Nucleus accumbens (tissue), 56 donors: ENCODE data around the gene TMEM80.

ENCODE experiments used
- DNase-seq, 56 donors: peaks; one replicate each; lab custom pipeline; 2025; lab: John Stamatoyannopoulos, UW

TMEM80 gene

DNA sequence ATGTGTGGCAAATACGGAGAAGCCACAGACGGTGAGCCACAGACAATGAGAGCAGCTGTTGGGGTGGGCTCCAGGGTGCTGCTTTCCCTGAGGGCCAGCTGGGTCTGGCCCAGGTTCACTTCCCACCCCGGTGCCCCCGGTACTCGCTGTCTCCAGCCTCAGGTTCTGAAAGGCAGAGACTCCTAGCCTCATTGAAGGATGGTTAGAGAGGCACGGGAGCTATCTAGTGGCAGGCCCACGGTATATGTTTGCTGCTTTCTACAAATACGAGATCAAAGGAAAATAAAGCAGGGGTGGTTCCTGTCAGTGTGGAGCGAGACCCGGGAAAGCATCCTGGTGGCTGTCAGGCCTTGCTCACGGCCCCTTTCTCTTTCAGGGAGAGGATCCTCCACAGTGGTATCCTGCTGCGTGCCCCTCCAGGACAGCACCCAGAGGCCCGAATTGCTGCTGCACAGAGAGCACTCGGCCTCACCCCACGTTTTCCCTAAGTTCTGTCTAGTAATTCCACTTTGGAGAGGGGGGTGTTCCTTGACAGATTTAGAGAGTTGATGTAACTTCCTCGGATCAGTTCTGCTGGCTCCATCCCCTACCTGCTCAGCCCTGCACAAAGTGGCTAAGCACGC, 3.0 kb downstream of the TMEM80 start:
- no peak for DNase-seq

DNA sequence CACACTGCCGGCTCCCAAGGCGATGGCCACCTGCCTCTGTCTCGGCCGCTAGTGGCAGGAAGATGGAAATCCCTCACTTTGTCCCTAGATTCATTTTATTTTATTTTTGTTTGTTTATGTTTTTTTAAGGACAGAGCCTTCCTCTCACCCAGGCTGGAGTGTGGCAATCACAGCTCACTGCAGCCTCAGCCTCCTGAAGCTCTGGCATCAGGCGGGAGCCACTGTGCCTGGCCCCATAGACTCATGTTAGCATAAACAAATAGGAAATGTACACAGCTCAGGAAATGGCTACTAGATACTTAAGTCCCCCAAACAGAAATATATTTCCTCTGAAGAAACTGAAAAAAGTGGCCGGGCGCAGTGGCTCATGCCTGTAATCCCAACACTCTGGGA, 3.5 kb downstream of the TMEM80 start:
- no peak for DNase-seq

DNA sequence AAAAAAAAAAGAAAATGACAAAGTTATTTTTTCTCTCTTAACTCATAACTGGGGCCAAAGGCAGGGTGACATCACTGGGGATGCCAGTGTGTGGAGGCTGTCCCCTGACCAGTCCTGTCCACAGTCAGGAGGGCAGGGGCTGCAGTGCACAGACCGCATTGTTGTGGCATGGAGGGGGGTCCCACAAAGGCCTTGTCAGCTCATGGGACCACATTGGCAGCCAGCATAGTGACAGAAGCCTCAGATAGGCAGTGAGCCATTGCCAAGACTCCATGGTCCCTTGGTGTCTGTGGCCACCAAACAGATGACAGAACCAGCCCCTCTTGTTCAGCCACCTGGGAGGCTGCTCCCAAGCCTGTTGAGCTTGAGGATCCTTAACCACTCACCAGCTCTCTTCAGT, 4.1 kb downstream of the TMEM80 start:
- DNase-seq = no peak

DNA sequence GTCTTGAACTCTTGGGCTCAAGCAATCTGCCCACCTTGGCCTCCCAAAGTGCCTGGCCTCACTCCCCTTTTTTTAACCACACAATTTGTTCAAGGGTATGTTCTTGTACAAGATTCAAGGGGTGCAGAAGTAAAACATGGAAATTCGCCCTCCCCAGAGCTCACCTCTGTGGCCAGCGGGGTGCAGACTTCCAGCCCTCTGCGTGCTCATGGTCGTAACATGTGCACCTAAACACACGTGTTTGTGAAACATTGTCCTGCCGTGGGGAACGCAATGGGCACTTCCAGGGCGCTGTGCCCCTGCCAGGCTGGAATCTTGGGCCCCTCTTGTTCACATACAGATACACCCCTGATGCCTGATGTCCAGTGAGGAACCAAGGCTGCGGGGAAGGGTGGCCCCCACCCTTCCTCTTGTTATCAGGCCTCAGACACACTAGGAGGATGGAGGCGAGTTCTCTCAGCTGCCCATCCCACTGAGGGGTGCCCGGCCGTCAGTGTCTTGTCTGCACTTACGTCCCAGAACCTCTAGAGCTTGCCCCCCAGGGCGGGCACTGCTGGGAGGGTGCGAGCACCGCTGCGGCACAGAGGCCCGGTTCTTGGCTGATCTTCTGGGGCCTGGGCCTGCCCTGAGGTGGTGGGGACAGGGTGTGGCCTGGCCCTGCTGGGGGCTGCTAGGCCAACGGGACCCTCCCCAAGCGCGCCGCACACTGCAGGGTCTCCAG, 6.3 kb downstream of the TMEM80 start:
- DNase-seq = no peak

DNA sequence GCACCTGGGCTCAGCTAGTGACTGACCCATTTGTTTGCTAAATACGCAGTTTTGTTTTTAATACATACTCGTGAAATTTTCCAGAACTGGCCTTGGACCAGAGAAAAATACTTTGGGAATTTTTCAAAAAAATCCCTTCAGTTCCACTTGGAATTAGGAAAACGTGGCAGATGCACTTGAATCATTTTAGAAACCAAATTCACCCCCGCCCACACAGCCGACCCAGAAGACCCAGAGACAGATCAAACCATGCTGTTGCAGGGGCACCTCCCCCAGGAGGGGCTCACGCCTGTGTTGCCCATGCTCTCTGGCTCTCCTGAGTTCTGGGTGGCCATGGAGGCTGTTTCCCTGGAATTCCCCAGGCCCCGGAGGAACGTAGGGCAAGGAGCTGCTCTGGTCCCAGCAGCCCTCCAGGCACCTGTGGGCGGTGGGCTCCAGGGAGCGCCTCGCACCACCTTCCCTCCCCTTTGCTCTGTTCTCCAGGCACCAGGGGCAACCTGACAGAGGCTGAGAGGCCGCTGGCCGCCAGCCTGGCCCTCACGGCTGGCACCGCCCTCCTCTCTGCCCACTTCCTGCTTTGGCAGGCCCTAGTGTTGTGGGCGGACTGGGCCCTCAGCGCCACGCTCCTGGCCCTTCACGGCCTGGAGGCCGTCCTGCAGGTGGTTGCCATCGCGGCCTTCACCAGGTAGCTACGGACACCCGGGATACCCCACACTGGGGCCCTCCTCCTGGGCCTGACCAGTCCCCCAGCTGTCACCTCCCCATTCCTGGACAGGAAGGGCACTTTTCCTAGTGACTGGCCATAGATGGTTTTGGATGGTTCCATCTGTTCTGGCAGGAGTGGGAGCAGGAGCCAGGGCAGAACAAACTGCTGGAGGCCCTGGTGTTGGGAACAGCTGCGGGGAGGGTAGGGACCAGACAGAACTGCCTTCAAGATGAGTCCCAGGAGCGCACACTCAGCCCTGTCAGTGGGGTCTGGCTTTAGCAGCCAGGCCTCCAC, 7.1 kb downstream of the TMEM80 start:
- DNase-seq = peak in 1 of 56 donors; percentile 43

DNA sequence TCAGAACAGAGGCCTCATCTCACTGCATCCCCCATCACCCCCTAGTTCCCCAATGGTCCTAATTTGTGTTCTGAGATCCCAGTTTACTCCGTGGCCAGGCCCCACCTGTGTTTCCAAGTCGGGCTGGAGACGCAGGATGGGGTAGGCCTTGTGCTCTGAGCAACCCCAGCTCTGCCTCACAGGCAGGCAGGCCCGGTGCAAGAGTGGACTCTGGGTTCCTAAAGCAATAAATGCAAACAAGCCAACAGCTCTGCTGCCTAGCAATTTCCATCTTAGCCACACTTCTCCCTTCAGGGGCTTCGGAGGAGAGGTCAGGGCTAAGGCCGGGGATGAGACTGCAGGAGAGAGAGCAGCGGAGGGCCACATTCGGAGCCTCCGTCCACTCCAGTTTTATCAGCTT, 7.9 kb downstream of the TMEM80 start:
- DNase-seq = no peak

DNA sequence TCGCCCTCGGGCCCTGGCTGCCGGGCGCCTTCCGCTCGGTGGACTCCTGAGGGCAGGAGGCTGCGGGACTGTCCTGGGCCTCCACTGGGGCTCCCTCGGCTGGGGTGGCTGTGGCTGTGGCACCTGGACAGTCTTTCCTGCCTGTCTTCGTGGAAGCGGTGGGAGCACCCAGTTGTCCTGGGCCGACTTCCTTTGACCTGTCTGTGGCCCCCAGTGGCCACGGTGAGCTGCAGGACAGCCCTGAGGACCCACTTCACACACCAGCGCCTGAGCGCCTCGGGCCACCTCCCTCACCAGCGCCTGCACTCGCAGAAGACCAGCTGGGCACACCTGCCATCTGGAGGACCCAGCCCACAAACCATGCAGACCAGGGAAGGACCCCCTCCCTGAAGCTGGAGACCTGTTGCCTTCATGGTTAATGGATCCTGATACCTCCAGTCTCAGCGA, 8.6 kb downstream of the TMEM80 start:
- no peak for DNase-seq

DNA sequence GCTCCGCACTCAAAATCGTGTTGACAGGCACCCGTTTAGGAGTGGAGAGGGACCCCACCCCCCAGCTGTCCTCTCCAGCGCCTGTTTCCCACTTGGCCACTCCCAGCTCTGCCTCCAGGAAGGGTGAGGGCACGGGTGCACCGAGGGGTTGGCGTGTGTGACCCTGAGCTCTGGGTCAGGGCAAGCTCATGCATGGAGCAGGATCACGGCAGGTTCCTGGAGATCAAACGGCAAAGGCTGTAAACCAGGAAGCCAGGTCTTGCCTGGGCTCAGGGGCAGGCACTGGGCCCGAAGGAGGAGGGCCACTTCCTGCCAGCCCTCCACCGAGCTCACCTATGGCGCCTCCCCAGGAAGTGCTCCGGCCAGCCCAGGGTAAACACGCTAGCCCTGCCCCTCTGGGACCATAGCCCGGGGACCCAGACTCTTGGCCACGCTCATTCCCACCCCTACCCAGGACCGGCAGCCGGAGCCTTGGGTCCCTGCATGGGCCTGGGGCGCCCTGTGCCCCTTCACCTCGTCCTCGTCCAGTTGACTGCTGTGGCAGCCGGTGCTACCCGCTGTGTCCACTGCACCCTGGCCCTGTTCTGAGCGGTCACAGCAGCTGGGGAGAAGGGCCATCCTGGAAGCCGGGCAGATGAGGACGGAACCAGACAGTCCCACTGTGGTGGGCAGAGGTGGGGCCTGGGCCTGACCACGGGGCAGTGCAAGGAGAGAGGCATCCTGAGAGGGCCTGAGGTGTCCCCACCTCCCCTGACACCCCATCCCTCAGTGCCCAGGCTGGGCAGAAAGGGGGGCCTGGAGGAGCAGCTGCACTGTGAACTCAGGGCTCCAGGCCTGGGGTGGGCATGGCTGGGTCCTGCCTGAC, 9.4 kb downstream of the TMEM80 start:
- no peak for DNase-seq

DNA sequence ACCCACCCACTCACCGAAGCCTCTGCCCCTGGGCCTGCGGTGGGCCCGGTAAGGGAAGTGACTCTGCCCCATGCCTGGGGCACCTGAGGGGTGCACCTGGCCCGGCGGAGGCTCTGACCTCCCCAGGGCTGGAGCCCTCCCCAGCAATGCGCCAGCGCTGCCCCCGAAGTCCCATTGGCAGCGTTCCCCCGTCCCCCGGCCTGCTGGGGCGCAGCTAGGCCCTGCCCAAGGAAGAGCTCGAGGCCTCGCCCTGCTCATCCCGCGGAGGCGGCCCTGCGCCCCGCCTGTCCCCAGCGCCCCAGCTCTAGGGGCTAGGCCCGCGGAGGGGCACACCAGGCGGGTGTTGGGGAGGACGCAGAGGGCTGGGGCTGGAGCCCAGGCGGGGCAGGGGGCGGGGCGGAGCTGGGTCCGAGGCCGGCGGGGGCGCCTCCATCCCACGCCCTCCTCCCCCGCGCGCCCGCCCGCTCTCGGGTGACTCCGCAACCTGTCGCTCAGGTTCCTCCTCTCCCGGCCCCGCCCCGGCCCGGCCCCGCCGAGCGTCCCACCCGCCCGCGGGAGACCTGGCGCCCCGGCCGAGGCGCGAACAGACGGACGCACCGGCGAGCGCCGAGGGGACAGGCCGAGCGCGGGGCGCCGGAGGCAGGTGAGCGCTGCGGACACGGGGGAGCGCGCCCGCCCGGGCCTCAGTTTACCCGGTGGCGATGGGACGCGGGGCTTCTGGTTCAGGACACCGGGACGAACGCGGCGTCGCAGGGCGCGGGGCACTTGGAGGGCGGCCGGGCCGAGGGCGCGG, 10.2 kb downstream of the TMEM80 start, which contains the start of gene EPS8L2:
Gene EPS8L2, plus strand, starts transcription at position 586 of the 793 bp plus-strand sequence. CDS start 3,177 bp downstream, outside the sequence.
- peak in 1 of 56 donors; percentile 65 for DNase-seq

DNA sequence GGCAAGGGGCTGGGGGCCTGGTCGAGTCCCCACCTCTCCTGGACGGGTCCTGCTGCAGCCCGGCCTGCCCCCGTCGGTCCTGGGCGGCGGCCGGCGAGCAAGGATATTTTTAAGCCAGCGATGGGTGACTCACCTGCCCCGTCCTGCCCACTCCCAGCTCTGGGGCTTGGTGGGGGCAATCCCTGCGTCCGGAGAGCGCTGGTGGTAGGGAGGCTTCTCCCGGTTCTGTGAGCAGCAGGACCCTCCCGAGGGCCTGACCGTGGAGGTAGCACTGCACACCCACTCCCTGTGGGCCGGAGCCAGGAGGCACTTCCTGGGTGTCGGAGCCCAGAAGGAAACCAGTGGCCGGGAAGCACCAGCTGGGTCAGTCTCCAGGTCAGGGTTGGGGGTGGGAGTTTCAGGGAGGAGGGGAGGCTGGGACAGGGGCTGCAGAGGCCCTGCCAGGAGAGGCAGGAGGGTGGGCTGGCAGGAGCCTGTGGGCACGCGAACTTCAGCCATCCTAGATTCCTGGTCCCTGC, 10.9 kb downstream of the TMEM80 start:
- no peak for DNase-seq

DNA sequence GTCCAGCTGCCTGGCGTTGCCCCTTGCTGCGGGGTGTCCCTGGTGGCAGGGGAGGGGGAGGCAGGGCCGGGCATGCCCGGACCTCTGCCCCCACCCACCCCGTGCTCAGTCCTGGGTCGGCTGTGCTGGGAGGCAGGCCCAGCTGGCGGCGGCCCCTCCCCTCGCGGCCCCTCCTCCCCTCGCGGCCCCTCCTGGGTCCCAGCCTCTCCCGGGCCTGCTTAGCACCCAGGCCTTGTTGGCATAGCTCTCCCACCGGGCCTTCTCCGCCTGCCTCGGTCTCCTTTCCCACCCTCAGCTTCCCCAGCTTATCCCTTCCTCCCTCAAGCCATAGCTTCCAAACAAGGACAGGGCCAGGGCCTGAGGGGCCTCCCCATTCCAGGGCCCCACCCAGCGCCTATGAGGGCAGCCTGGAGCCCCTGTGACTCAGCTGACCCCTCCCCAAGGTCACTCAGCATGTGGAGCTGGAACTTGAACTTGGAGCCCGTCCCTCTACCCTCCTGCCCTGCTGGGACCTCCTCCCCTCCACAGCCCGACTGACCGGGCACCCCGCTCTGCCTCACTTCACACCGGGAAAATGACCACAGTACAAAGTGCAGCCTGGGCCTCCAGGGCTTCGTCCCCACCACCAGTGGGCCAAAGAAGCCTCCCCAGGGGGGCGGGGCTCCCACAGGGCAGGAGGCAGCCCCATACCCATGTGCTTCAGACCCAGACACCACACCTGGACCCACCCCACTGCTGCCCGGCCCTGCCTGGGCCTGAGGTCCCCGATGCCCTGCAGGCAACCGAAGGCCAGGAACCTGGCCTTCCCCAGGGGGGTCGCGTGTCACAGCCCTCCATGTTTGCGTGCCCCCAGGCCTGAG, 11.6 kb downstream of the TMEM80 start:
- DNase-seq = peak in 1 of 56 donors; percentile 40

DNA sequence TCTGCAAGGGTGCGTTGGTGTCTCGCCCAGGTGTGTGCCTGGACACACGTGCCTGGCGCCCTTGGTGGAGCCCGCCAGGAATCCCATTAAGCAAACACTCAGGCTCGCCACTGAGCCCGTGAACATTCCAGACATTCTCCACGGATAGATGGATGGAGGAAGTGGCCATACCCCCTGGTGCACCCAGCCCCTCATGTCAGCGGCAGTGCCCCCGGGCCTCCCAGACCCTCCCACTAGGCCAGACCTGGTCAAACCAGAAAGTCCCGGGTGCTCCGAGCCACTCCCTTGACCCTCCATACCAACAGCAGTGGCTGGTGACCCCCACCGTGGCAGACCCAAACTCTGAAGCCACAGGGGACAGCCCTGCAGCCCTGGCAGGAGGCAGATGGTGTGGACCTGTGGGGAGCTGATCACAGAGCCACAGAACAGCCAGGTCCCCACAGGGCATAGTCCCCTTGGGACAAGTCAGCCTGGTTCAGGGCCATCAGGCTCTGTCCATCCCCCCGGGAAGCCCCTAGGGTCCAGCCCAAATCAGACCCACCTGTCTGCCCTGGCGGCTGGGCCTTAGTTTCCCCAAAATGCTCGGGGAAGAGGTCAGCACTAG, 12.3 kb downstream of the TMEM80 start:
- no peak for DNase-seq

DNA sequence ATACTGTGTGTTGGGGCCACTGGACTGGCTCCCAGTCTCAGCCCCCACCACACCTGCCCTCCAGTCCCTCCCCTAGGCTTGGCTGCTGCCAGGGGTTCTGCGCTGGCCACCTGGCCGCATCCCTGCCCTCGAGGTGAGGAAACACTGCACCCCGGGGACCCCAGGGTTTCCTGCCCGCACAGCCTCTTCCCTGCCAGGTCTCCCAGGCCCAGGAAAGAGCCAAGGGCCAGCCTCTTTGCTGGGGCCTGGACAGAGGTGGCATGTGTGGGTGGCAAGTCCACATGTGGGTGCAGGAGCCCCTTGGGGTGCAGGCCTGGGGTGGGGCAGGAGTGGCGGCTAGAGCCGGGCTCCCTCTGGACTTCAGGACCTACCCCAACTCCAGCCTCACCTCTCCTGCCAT, 12.9 kb downstream of the TMEM80 start:
- DNase-seq = no peak

DNA sequence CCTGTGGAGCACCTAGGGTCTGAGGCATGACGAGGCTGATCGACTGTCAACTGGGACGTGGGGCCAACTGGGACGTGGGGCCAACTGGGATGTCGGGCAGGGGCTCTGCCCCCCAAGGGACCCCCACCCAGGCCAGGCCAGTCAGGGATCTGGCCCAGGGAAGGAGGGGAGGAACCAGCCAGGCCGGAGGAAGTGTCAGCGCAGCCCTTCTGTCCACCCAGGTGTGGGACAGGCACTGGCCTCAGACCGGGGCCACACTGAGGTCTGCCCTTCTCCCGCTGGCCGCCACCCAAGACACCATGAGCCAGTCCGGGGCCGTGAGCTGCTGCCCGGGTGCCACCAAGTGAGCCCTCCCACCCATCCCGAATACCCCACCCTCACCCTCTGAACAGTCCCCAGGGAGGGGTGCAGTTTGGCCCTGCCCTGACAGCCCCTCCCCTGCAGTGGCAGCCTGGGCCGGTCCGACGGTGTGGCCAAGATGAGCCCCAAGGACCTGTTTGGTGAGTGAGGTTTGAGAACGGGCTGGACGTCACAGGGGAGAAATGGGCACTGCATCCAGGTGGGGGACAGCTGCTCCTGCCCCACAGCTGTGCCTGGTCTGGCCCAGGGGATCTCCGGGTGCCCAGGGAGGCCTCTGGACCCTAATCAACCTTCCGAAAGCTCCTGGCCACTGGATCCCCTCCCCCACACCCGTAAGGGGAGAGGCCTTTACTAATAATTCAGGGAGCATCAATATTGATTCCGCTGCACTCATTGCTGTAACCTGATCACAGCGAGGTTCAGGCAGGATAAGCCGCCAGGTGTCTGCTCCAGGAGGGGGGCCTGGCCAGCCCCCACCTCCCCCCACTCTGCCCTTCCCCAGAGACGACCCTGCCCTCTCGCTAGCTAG, 13.7 kb downstream of the TMEM80 start:
- DNase-seq = no peak

DNA sequence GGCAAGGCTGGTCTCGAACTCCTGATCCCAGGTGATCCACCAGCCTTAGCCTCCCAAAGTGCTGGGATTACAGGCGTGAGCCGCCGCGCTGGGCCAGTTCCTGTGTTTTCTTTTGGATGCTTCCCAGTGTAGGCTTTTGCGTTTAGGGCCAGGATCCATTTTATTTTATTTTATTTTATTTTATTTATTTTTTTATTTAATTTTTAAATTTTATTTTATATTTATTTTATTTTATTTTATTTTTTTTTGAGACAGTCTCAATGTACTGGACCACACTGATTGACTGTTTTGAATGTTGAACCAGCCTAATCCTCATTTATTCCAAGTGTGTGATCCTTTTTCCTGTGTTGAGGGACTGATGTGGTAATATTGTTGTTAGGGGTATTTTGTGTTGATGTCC, 18.8 kb downstream of the TMEM80 start:
- no peak for DNase-seq

DNA sequence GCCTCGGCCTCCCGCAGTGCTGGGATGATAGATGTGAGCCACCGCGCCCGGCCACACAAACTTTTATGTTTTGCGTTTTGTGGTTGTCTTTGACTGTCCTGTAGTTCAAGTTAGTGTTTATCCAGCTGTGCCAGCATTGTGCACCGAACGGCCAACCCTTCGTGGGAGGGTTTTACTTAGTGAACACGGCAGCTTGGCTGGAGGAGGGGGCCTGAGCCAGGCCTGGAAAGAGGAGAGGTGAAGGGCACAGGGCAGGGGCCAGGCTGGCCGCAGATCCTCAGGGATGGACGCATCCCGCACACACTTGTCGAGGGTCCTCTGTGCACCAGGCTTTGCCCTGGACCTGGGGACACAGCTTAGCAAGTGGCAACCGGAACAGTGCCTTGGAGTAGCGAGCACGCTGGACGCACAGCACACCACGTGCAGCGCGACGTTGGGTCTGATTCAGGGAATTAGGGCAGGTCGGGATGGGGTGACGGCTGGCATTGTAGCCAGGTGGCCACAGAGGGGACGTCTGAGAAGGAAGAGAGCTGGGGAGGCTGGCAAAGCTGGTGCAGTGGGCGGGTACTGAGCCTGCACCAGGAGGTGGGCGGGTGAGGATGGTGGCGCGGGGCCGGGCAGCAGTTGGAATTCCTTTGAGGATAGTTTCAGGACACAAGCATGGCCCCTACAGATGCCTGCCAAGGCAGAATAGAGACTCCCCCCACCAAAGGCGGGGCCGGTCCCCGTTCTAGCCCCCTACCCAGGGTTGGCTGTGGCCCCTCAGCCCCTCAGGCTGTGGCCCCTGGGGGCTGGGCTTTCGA, 23.8 kb downstream of the TMEM80 start:
- no peak for DNase-seq
